Keratinocyte (primary cell): ENCODE measurements around the gene ICA1L. TPM values are rescaled to one million over a fixed set of nuclear protein-coding genes. Genes with fewer than 3 reads are reported as not detected.

Experiments
- DNase-seq: peaks from one replicate; pipeline ENCODE4 v3.0.0-alpha.2; 2011; ENCODE audit warnings: low read depth, missing footprints, low spot score
- FAIRE-seq: peaks from 2 replicates; lab custom pipeline; 2011; peaks lifted over from hg19 to GRCh38; lab: Jason Lieb, UNC
- H2AFZ ChIP-seq: 2 replicates; pipeline ENCODE4 v1.6.0; 2012; ENCODE audit warnings: low read length, control low read depth, inconsistent platforms; ENCODE audit not compliant: control insufficient read depth
- H3K27ac ChIP-seq: 2 replicates; pipeline ENCODE4 v1.5.1; 2011; ENCODE audit warnings: low read length; ENCODE audit not compliant: control insufficient read depth, insufficient read depth
- H3K27me3 ChIP-seq: 3 replicates; pipeline ENCODE4 v1.6.0; 2011; ENCODE audit warnings: low read length; ENCODE audit not compliant: control insufficient read depth, insufficient read depth; ENCODE audit errors: extremely low read depth
- H3K36me3 ChIP-seq, 2 experiments: 2 replicates in 1 of 2; 3 replicates in 1 of 2; pipeline ENCODE4 v1.5.1; 2011; ENCODE audit warnings: low read length in 2 of 2, mild to moderate bottlenecking in 1 of 2; ENCODE audit not compliant: control insufficient read depth in 2 of 2, insufficient read depth in 2 of 2; ENCODE audit errors: extremely low read depth in 1 of 2
- H3K4me1 ChIP-seq: 3 replicates; pipeline ENCODE4 v1.5.1; 2011; ENCODE audit warnings: low read length; ENCODE audit not compliant: control insufficient read depth, insufficient read depth; ENCODE audit errors: extremely low read depth
- H3K4me2 ChIP-seq: 3 replicates; pipeline ENCODE4 v1.6.0; 2011; ENCODE audit warnings: low read depth, low read length; ENCODE audit not compliant: control insufficient read depth, insufficient read depth; ENCODE audit errors: extremely low read depth
- H3K4me3 ChIP-seq, 3 experiments: fragments of 200-600 bp in 1 of 3; sonication (generic) in 1 of 3; 2 replicates in 2 of 3; 3 replicates in 1 of 3; pipeline ENCODE4 v1.5.1; 2011 to 2016; ENCODE audit warnings: low read length in 3 of 3, mild to moderate bottlenecking in 3 of 3, control low read depth in 2 of 3, inconsistent platforms in 1 of 3, low read depth in 1 of 3, mixed read lengths in 1 of 3, mixed run types in 1 of 3, moderate library complexity in 1 of 3; ENCODE audit not compliant: control insufficient read depth in 2 of 3, insufficient read depth in 2 of 3; ENCODE audit errors: extremely low read depth in 1 of 3
- H3K79me2 ChIP-seq: 2 replicates; pipeline ENCODE4 v1.6.0; 2012; ENCODE audit warnings: low read length; ENCODE audit not compliant: control insufficient read depth, insufficient read depth
- H3K9ac ChIP-seq: 3 replicates; pipeline ENCODE4 v1.6.0; 2011; ENCODE audit warnings: low read length; ENCODE audit not compliant: control insufficient read depth, insufficient read depth; ENCODE audit errors: extremely low read depth
- H3K9me1 ChIP-seq: 3 replicates; pipeline ENCODE4 v1.6.0; 2011; ENCODE audit warnings: low read length; ENCODE audit not compliant: control insufficient read depth, insufficient read depth; ENCODE audit errors: extremely low read depth
- H3K9me3 ChIP-seq: 2 replicates; pipeline ENCODE4 v1.5.1; 2012; ENCODE audit warnings: low read depth, low read length; ENCODE audit not compliant: control insufficient read depth
- H4K20me1 ChIP-seq: 3 replicates; pipeline ENCODE4 v1.6.0; 2011; ENCODE audit warnings: low read length; ENCODE audit not compliant: control insufficient read depth, insufficient read depth; ENCODE audit errors: extremely low read depth
- EZH2 ChIP-seq: IDR thresholded peaks from one replicate; pipeline ENCODE4 v1.6.1; 2012; ENCODE audit warnings: inconsistent platforms, mild to moderate bottlenecking, low read length, moderate library complexity
- dilution Hi-C: fragments of 300-500 bp; cut with MboI; formaldehyde crosslinking; loops from one replicate; pipeline ENCODE4 v1.7.0; 2020; ENCODE audit warnings: low sequenced_read_pairs; ENCODE audit not compliant: extremely low pct_ligation_motif_present
- polyA plus RNA-seq, 5 experiments: library from polyadenylated mRNA; depleted of rRNA in 3 of 5; stranded (reverse) in 3 of 5; stranded (forward) in 1 of 5; unstranded in 1 of 5; fragments of >200 nt; gene quantifications; 1 replicate in 1 of 5; 2 replicates in 3 of 5; 3 replicates in 1 of 5; pipeline versions ENCODE4 v1.2.1 to v1.2.3, GENCODE V29; 2011 to 2012; ENCODE audit warnings: missing spikeins in 2 of 5, low read depth in 1 of 5, low replicate concordance in 1 of 5
- TF ChIP-seq, protein P1 (sequence below), 3 experiments: IDR thresholded peaks in 1 of 3; conservative IDR thresholded peaks in 1 of 3; optimal IDR thresholded peaks in 1 of 3; 2 replicates in 2 of 3; 3 replicates in 1 of 3; pipeline versions ENCODE3 to v1.5.1; 2011; ENCODE audit warnings: low read length in 3 of 3, mild to moderate bottlenecking in 3 of 3, moderate library complexity in 2 of 3, control low read depth in 1 of 3, inconsistent platforms in 1 of 3; ENCODE audit not compliant: insufficient read depth in 2 of 3; ENCODE audit errors: extremely low read depth in 1 of 3

ICA1L gene
- polyA plus RNA-seq, 1 donor (not counting 4 experiments of a cell fraction or from before 2014, with no cell fraction given) = 2.2 TPM

- dilution Hi-C loops = no loop called here
- Histone ChIP-seq H4K20me1 (no peaks in the 10 kb centered on the region), H3K36me3 (no peaks in the 10 kb centered on the region), H3K9me3 (no peaks in the 10 kb centered on the region), H3K79me2 (no peaks in the 10 kb centered on the region), H3K27ac (no peak overlapping the region), H3K4me3 (no peak overlapping the region), H2AFZ (no peak overlapping the region), H3K4me1 (no peaks in the 10 kb centered on the region), H3K27me3 (no peaks in the 10 kb centered on the region), H3K4me2 (no peak overlapping the region), H3K9me1 (no peaks in the 10 kb centered on the region), H3K9ac (no peak overlapping the region)
- no peak for TF ChIP-seq EZH2
- TF ChIP-seq, protein P1, sequence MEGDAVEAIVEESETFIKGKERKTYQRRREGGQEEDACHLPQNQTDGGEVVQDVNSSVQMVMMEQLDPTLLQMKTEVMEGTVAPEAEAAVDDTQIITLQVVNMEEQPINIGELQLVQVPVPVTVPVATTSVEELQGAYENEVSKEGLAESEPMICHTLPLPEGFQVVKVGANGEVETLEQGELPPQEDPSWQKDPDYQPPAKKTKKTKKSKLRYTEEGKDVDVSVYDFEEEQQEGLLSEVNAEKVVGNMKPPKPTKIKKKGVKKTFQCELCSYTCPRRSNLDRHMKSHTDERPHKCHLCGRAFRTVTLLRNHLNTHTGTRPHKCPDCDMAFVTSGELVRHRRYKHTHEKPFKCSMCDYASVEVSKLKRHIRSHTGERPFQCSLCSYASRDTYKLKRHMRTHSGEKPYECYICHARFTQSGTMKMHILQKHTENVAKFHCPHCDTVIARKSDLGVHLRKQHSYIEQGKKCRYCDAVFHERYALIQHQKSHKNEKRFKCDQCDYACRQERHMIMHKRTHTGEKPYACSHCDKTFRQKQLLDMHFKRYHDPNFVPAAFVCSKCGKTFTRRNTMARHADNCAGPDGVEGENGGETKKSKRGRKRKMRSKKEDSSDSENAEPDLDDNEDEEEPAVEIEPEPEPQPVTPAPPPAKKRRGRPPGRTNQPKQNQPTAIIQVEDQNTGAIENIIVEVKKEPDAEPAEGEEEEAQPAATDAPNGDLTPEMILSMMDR (optimal IDR thresholded peaks at IDR 0.05 in 1 of 3, IDR thresholded peaks at IDR 0.05 in 1 of 3, conservative IDR thresholded peaks at IDR 0.05 in 1 of 3; ENCODE audit: extremely low read depth in 1 of 3, insufficient read depth in 2 of 3, low read length in 3 of 3) = no peak
- DNase-seq (no peak), FAIRE-seq (no peak)
Observed at GRCh38 chr2:202818321-202818720, 53.2 kb downstream of the ICA1L start.

DNA sequence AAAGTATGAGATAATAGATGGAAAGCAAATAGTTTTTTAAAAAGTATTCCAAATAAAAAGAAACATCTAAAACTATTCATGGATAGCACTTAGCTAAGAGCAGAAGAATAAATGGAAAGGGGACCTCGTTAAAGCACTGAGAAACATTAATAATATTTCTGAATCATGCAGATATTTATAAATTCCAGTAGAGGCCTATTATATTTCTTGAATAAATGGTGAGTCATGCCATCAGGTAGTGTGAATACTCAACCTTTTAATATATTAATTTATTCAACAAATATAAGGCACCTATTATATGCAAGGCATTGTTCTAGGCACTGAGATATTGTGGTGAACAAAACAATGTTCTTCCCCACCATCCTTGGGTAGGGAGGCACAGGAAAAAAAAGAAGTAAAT is 53.8 kb downstream of the ICA1L start:
- TF ChIP-seq, protein P1 (optimal IDR thresholded peaks at IDR 0.05 in 1 of 3, IDR thresholded peaks at IDR 0.05 in 1 of 3, conservative IDR thresholded peaks at IDR 0.05 in 1 of 3; ENCODE audit: extremely low read depth in 1 of 3, insufficient read depth in 2 of 3, low read length in 3 of 3) = no peak
- TF ChIP-seq EZH2 = no peak
- dilution Hi-C loops = no loop called here
- Histone ChIP-seq H3K4me2 (no peak overlapping the region), H3K27me3 (no peaks in the 10 kb centered on the region), H3K4me1 (no peaks in the 10 kb centered on the region), H3K9me1 (no peaks in the 10 kb centered on the region), H3K4me3 (no peak overlapping the region), H2AFZ (no peak overlapping the region), H3K9ac (no peak overlapping the region), H3K36me3 (no peaks in the 10 kb centered on the region), H3K27ac (no peak overlapping the region), H3K79me2 (no peaks in the 10 kb centered on the region), H3K9me3 (no peaks in the 10 kb centered on the region), H4K20me1 (no peaks in the 10 kb centered on the region)
- DNase-seq (no peak), FAIRE-seq (no peak)
